ENCODE measurements around the gene FGGY.
"Not testable (repeated sequence)": the region's sequence is repeated elsewhere in the genome, so short reads cannot be mapped to it uniquely, and the experiment has no call there.

Gene FGGY

GRCh38 chr1:59453297-59453968 is 156.5 kb downstream of the FGGY start:
- no peak overlapping the region for H3K4me3 ChIP-seq
- no peaks in the 10 kb centered on the region for H3K9me3 ChIP-seq (ENCODE audit: low read depth, low read length)
- no peak overlapping the region for H3K27ac ChIP-seq
- TF ChIP-seq EZH2 (IDR thresholded peaks at IDR 0.05) (no peak), FOXP2 (optimal IDR thresholded peaks at IDR 0.05; ENCODE audit: control extremely low read depth, extremely low read length, insufficient read depth) (no peak), POLR2AphosphoS5 (IDR thresholded peaks at IDR 0.05; ENCODE audit: borderline replicate concordance, low read depth, low read length) (no peak)
- no peak for DNase-seq (ENCODE audit: low read depth, low spot score)
- no peaks in the 10 kb centered on the region for H3K36me3 ChIP-seq (ENCODE audit: insufficient read depth, low read length)
- no peak overlapping the region for H3K9ac ChIP-seq (ENCODE audit: insufficient read length)

GRCh38 chr1:59455206-59455605 is 158.3 kb downstream of the FGGY start:
- DNase-seq (ENCODE audit: low read depth, low spot score), result no peak
- H3K27ac ChIP-seq, result no peak overlapping the region

GRCh38 chr1:59457786-59458185 is 160.9 kb downstream of the FGGY start:
- Histone ChIP-seq H3K4me3 (no peak overlapping the region), H3K36me3 (ENCODE audit: insufficient read depth, low read length) (no peaks in the 10 kb centered on the region), H3K9ac (ENCODE audit: insufficient read length) (no peak overlapping the region), H3K9me3 (ENCODE audit: low read depth, low read length) (no peaks in the 10 kb centered on the region), H3K27ac (no peak overlapping the region)
- TF ChIP-seq EZH2 (IDR thresholded peaks at IDR 0.05), result no peak
- TF ChIP-seq FOXP2 (optimal IDR thresholded peaks at IDR 0.05; ENCODE audit: control extremely low read depth, extremely low read length, insufficient read depth), result no peak
- no peak for TF ChIP-seq POLR2AphosphoS5 (IDR thresholded peaks at IDR 0.05; ENCODE audit: borderline replicate concordance, low read depth, low read length)
- no peak for DNase-seq (ENCODE audit: low read depth, low spot score)

More at GRCh38 chr1:59455206-59455605, 158.3 kb downstream of the FGGY start:
- Histone ChIP-seq H3K9me3 (ENCODE audit: low read depth, low read length) (no peaks in the 10 kb centered on the region), H3K36me3 (ENCODE audit: insufficient read depth, low read length) (no peaks in the 10 kb centered on the region), H3K4me3 (no peak overlapping the region), H3K9ac (ENCODE audit: insufficient read length) (no peak overlapping the region)
- TF ChIP-seq FOXP2 (optimal IDR thresholded peaks at IDR 0.05; ENCODE audit: control extremely low read depth, extremely low read length, insufficient read depth), result no peak
- TF ChIP-seq POLR2AphosphoS5 (IDR thresholded peaks at IDR 0.05; ENCODE audit: borderline replicate concordance, low read depth, low read length), result no peak
- no peak for TF ChIP-seq EZH2 (IDR thresholded peaks at IDR 0.05)

DNA sequence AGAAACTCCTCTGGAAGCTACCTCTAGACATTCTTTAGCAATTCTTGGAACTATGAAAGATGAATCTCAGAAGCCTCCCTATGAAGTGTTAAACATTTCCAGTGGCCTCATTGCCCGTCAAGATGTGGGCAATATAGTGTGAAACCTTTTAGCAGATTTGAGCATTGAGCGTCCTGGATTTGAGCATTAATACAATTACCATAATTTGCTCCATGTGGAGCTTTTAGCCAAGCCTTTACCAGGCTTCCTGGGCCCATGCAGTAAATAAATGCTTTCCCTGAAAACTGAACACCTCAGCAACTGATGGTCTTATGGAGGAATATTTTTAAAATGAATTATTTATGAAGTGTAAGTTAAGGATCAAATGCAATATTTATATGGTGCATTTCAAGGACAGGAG is 162.0 kb downstream of the FGGY start:
- TF ChIP-seq POLR2AphosphoS5 (IDR thresholded peaks at IDR 0.05; ENCODE audit: borderline replicate concordance, low read depth, low read length), result no peak
- TF ChIP-seq EZH2 (IDR thresholded peaks at IDR 0.05), result no peak
- TF ChIP-seq FOXP2 (optimal IDR thresholded peaks at IDR 0.05; ENCODE audit: control extremely low read depth, extremely low read length, insufficient read depth), result no peak
- no peak overlapping the region for H3K4me3 ChIP-seq
- no peak overlapping the region for H3K27ac ChIP-seq
- H3K9ac ChIP-seq (ENCODE audit: insufficient read length), result no peak overlapping the region
- H3K9me3 ChIP-seq (ENCODE audit: low read depth, low read length), result no peaks in the 10 kb centered on the region
- H3K36me3 ChIP-seq (ENCODE audit: insufficient read depth, low read length), result no peaks in the 10 kb centered on the region
- no peak for DNase-seq (ENCODE audit: low read depth, low spot score)

- not testable (repeated sequence) for H3K27ac ChIP-seq; H3K9ac ChIP-seq (ENCODE audit: insufficient read length); H3K9me3 ChIP-seq (ENCODE audit: low read depth, low read length); DNase-seq (ENCODE audit: low read depth, low spot score); H3K4me3 ChIP-seq; H3K36me3 ChIP-seq (ENCODE audit: insufficient read depth, low read length)
Measured at GRCh38 chr1:59462942-59463341, 166.0 kb downstream of the FGGY start.

- not testable (repeated sequence) for H3K9me3 ChIP-seq (ENCODE audit: low read depth, low read length); H3K4me3 ChIP-seq; H3K36me3 ChIP-seq (ENCODE audit: insufficient read depth, low read length); H3K27ac ChIP-seq; H3K9ac ChIP-seq (ENCODE audit: insufficient read length); DNase-seq (ENCODE audit: low read depth, low spot score)
Measured at GRCh38 chr1:59465478-59465877, 168.6 kb downstream of the FGGY start.

DNA sequence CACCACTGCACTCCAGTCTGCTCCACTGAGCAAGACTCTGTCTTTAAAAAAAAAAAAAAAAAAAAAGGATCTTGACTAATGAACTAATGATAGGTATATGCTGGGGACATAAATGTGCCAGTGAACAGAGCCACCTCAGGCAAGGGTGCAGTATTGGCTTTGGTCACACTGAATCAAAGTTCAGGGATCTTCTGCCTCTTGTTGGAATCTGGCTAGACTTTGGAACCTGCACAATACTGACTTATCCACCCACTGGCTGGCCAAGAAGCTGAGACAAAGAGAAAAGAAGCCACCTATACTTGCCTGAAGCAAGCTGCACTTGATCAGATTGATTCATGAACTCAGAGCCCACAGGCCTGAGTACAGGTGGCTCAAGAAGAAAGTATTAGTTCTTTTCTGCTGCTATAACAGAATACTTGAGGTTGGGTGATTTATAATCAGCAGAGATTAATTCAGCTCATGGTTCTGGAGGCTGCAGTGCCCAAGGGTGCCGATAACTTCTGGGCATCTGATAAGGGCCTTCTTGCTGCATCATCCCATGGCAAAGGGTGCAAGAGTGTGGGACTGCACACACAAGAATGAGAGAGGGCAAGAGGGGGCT is 172.0 kb downstream of the FGGY start:
- no peak overlapping the region for H3K9ac ChIP-seq (ENCODE audit: insufficient read length)
- H3K36me3 ChIP-seq (ENCODE audit: insufficient read depth, low read length), result no peaks in the 10 kb centered on the region
- H3K4me3 ChIP-seq, result no peak overlapping the region
- no peak for TF ChIP-seq POLR2AphosphoS5 (IDR thresholded peaks at IDR 0.05; ENCODE audit: borderline replicate concordance, low read depth, low read length)
- TF ChIP-seq FOXP2 (optimal IDR thresholded peaks at IDR 0.05; ENCODE audit: control extremely low read depth, extremely low read length, insufficient read depth), result no peak
- no peak for TF ChIP-seq EZH2 (IDR thresholded peaks at IDR 0.05)
- H3K9me3 ChIP-seq (ENCODE audit: low read depth, low read length), result no peaks in the 10 kb centered on the region
- DNase-seq (ENCODE audit: low read depth, low spot score), result no peak
- no peak overlapping the region for H3K27ac ChIP-seq

DNA sequence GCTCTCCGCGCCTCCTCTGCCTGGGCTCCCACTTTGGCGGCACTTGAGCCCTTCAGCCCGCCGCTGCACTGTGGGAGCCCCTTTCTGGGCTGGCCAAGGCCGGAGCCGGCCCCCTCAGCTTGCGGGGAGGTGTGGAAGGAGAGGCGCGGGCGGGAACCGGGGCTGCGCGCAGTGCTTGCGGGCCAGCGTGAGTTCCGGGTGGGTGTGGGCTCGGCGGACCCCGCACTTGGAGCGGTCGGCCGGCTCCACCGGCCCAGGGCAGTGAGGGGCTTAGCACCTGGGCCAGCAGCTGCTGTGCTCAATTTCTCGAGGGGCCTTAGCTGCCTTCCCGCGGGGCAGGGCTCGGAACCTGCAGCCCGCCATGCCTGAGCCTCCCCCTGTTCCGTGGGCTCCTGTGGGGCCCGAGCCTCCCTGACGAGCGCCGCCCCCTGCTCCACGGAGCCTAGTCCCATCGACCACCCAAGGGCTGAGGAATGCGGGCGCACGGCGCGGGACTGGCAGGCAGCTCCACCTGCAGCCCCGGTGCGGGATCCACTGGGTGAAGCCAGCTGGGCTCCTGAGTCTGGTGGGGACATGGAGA is 175.2 kb downstream of the FGGY start:
- not testable (repeated sequence) for H3K9me3 ChIP-seq (ENCODE audit: low read depth, low read length); H3K9ac ChIP-seq (ENCODE audit: insufficient read length); DNase-seq (ENCODE audit: low read depth, low spot score); H3K36me3 ChIP-seq (ENCODE audit: insufficient read depth, low read length); H3K4me3 ChIP-seq; H3K27ac ChIP-seq

GRCh38 chr1:59473831-59474230 is 176.9 kb downstream of the FGGY start:
- no peak overlapping the region for H3K27ac ChIP-seq
- H3K9ac ChIP-seq (ENCODE audit: insufficient read length), result no peak overlapping the region
- no peaks in the 10 kb centered on the region for H3K9me3 ChIP-seq (ENCODE audit: low read depth, low read length)
- no peak overlapping the region for H3K4me3 ChIP-seq
- no peak for TF ChIP-seq POLR2AphosphoS5 (IDR thresholded peaks at IDR 0.05; ENCODE audit: borderline replicate concordance, low read depth, low read length)
- no peak for TF ChIP-seq FOXP2 (optimal IDR thresholded peaks at IDR 0.05; ENCODE audit: control extremely low read depth, extremely low read length, insufficient read depth)
- TF ChIP-seq EZH2 (IDR thresholded peaks at IDR 0.05), result no peak
- no peaks in the 10 kb centered on the region for H3K36me3 ChIP-seq (ENCODE audit: insufficient read depth, low read length)
- no peak for DNase-seq (ENCODE audit: low read depth, low spot score)
